HepG2 (cell line): ENCODE data around the gene GLOD4. TPM values are rescaled to one million over a fixed set of nuclear protein-coding genes. Genes with fewer than 3 reads are reported as not detected.
A peak's percentile ranks its signal among the peaks of the same experiment; 100 is the strongest.

Experiments used
- ATAD3A ChIP-seq: sonication (generic); formaldehyde crosslinking; IDR thresholded peaks from 2 replicates; pipeline ENCODE4 v1.4.0; 2020; ENCODE audit warnings: missing genetic modification reagents
- FOXA1 ChIP-seq, 2 experiments: fragments of 450-650 bp in 1 of 2; sonication (generic) in 1 of 2; formaldehyde crosslinking in 1 of 2; IDR thresholded peaks; 2 replicates each; pipeline versions ENCODE4 v1.4.0 to v1.6.1; 2016 to 2020; ENCODE audit warnings: missing genetic modification reagents in 1 of 2
- KDM5A ChIP-seq: fragments of 200-600 bp; sonication (generic); IDR thresholded peaks from 2 replicates; pipeline ENCODE4 v1.7.0; 2018; ENCODE audit warnings: antibody characterized with exemption, mild to moderate bottlenecking, low read length, borderline replicate concordance
- MAZ ChIP-seq, 2 experiments: sonication (generic) in 1 of 2; formaldehyde crosslinking in 1 of 2; IDR thresholded peaks; 2 replicates each; pipeline versions ENCODE4 v1.5.0 to v1.6.1; 2012 to 2020; ENCODE audit warnings: low read depth in 2 of 2, mild to moderate bottlenecking in 2 of 2, borderline replicate concordance in 1 of 2, improper control_type of control experiment in 1 of 2, low read length in 1 of 2, missing genetic modification reagents in 1 of 2, moderate library complexity in 1 of 2
- TOPORS ChIP-seq: sonication (generic); formaldehyde crosslinking; IDR thresholded peaks from 2 replicates; pipeline ENCODE4 v1.8.0; 2023; ENCODE audit warnings: mild to moderate bottlenecking, missing genetic modification reagents
- ZBTB21 ChIP-seq: sonication (generic); formaldehyde crosslinking; IDR thresholded peaks from 2 replicates; pipeline ENCODE4 v1.4.0; 2020; ENCODE audit warnings: missing genetic modification reagents
- ZMAT3 ChIP-seq: sonication (generic); formaldehyde crosslinking; conservative IDR thresholded peaks from 2 replicates; pipeline ENCODE4 v1.7.0; 2021; ENCODE audit warnings: missing genetic modification reagents
- ZNF180 ChIP-seq: sonication (generic); formaldehyde crosslinking; IDR thresholded peaks from 2 replicates; pipeline ENCODE4 v1.4.0; 2020; ENCODE audit warnings: low read depth, missing genetic modification reagents, borderline replicate concordance
- ZNF567 ChIP-seq: sonication (generic); formaldehyde crosslinking; IDR thresholded peaks from 2 replicates; pipeline ENCODE4 v1.8.1; 2023; ENCODE audit warnings: mild to moderate bottlenecking, missing genetic modification reagents, borderline replicate concordance
- ZNF720 ChIP-seq: sonication (generic); formaldehyde crosslinking; IDR thresholded peaks from 2 replicates; pipeline ENCODE4 v1.4.0; 2020; ENCODE audit warnings: missing genetic modification reagents
- ZNF749 ChIP-seq: sonication (generic); formaldehyde crosslinking; IDR thresholded peaks from 2 replicates; pipeline ENCODE4 v1.8.0; 2022; ENCODE audit warnings: mild to moderate bottlenecking, missing genetic modification reagents, moderate library complexity, borderline replicate concordance
- ZNF761 ChIP-seq: sonication (generic); formaldehyde crosslinking; conservative IDR thresholded peaks from 2 replicates; pipeline ENCODE4 v1.4.0; 2020; ENCODE audit warnings: mild to moderate bottlenecking, missing genetic modification reagents
- polyA plus RNA-seq, 8 experiments: library from polyadenylated mRNA; depleted of rRNA in 3 of 8; stranded (reverse) in 7 of 8; unstranded in 1 of 8; fragments of >200 nt; fragmentation: Illumina TruSeq in 4 of 8; extraction: Trizol in 4 of 8; gene quantifications; 2 replicates each; pipeline versions ENCODE4 v1.2.1 to v1.2.3, GENCODE V29; 2011 to 2016; ENCODE audit warnings: low read depth in 4 of 8, missing spikeins in 1 of 8, mixed read lengths in 1 of 8; ENCODE audit not compliant: insufficient read depth in 1 of 8
- total RNA-seq, 5 experiments: library from RNA; depleted of rRNA; stranded (reverse); fragments of >200 nt; fragmentation: Illumina TruSeq; extraction: Trizol; gene quantifications; 2 replicates each; pipeline ENCODE4 v1.2.3, GENCODE V29; 2016; ENCODE audit warnings: low read depth in 1 of 5
- TF ChIP-seq, protein P1 (sequence below): sonication (generic); formaldehyde crosslinking; IDR thresholded peaks from 2 replicates; pipeline ENCODE4 v1.4.0; 2020; ENCODE audit warnings: missing genetic modification reagents
- TF ChIP-seq, protein P2 (sequence below): sonication (generic); formaldehyde crosslinking; IDR thresholded peaks from 2 replicates; pipeline ENCODE4 v1.9.0; 2021; ENCODE audit warnings: mild to moderate bottlenecking, missing genetic modification reagents

Gene GLOD4
- total and polyA plus RNA-seq, 2 of the 13 experiments (the other 11 are each of a cell fraction or from before 2014, with no cell fraction given), result 53.7 to 87.8 TPM

DNA sequence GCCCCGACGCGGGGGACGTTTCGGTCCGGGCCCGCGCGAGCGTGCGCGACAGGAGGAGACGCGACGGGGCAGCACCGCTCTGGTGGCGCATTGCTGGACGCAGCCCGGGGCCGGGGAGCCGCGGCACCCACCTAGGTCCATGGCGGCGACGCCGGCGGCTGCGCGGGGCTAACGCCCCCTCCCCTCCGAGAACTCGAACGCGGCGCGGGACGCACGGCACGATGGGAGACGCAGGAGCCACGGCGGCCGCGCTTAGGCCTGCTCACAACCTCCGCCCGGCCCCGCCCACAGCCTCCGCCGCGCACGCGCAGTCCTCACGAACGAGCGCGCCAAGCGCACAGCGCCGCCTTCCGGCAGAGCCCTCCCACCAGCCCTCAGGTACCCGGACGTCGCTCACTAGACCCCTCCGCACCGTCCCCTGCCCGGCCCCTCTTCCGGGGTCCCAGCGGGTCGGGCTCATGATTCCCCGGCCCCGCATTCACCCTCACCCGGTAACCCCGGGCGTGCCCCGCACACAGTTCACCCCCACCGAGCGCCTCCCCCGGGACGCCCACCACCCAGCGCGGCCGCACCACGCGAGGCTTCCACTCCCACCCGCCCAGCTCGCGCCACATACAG lies 30.0 kb downstream of the GLOD4 start, which contains the start of gene GEMIN4 (continued):
- TF ChIP-seq, protein P1, sequence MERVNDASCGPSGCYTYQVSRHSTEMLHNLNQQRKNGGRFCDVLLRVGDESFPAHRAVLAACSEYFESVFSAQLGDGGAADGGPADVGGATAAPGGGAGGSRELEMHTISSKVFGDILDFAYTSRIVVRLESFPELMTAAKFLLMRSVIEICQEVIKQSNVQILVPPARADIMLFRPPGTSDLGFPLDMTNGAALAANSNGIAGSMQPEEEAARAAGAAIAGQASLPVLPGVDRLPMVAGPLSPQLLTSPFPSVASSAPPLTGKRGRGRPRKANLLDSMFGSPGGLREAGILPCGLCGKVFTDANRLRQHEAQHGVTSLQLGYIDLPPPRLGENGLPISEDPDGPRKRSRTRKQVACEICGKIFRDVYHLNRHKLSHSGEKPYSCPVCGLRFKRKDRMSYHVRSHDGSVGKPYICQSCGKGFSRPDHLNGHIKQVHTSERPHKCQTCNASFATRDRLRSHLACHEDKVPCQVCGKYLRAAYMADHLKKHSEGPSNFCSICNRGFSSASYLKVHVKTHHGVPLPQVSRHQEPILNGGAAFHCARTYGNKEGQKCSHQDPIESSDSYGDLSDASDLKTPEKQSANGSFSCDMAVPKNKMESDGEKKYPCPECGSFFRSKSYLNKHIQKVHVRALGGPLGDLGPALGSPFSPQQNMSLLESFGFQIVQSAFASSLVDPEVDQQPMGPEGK (CRISPR knock-in tag), result no peak
- TF ChIP-seq ZBTB21 (CRISPR knock-in tag) (0 out of 2 replicates have a peak, but pooled peaks have one; percentile 22), ZNF761 (CRISPR knock-in tag) (peak; percentile 77), ZNF180 (CRISPR knock-in tag) (no peak), ZNF720 (CRISPR knock-in tag) (no peak), KDM5A (0 out of 2 replicates have a peak, but pooled peaks have one; percentile 15), MAZ (IDR thresholded peaks at IDR 0.05; ENCODE audit: borderline replicate concordance, low read depth, low read length) (peak; percentile 28), MAZ (CRISPR knock-in tag; IDR thresholded peaks at IDR 0.05; ENCODE audit: low read depth) (peak; percentile 70), TOPORS (CRISPR knock-in tag) (peak; percentile 92), ATAD3A (CRISPR knock-in tag) (no peak), ZMAT3 (CRISPR knock-in tag) (0 out of 2 replicates have a peak, but pooled peaks have one; percentile 30), ZNF567 (CRISPR knock-in tag) (no peak; the same call in 1 of the 2 replicates), ZNF749 (CRISPR knock-in tag) (no peak), FOXA1 (IDR thresholded peaks at IDR 0.05) (no peak), FOXA1 (CRISPR knock-in tag; IDR thresholded peaks at IDR 0.05) (no peak)
- TF ChIP-seq, protein P2, sequence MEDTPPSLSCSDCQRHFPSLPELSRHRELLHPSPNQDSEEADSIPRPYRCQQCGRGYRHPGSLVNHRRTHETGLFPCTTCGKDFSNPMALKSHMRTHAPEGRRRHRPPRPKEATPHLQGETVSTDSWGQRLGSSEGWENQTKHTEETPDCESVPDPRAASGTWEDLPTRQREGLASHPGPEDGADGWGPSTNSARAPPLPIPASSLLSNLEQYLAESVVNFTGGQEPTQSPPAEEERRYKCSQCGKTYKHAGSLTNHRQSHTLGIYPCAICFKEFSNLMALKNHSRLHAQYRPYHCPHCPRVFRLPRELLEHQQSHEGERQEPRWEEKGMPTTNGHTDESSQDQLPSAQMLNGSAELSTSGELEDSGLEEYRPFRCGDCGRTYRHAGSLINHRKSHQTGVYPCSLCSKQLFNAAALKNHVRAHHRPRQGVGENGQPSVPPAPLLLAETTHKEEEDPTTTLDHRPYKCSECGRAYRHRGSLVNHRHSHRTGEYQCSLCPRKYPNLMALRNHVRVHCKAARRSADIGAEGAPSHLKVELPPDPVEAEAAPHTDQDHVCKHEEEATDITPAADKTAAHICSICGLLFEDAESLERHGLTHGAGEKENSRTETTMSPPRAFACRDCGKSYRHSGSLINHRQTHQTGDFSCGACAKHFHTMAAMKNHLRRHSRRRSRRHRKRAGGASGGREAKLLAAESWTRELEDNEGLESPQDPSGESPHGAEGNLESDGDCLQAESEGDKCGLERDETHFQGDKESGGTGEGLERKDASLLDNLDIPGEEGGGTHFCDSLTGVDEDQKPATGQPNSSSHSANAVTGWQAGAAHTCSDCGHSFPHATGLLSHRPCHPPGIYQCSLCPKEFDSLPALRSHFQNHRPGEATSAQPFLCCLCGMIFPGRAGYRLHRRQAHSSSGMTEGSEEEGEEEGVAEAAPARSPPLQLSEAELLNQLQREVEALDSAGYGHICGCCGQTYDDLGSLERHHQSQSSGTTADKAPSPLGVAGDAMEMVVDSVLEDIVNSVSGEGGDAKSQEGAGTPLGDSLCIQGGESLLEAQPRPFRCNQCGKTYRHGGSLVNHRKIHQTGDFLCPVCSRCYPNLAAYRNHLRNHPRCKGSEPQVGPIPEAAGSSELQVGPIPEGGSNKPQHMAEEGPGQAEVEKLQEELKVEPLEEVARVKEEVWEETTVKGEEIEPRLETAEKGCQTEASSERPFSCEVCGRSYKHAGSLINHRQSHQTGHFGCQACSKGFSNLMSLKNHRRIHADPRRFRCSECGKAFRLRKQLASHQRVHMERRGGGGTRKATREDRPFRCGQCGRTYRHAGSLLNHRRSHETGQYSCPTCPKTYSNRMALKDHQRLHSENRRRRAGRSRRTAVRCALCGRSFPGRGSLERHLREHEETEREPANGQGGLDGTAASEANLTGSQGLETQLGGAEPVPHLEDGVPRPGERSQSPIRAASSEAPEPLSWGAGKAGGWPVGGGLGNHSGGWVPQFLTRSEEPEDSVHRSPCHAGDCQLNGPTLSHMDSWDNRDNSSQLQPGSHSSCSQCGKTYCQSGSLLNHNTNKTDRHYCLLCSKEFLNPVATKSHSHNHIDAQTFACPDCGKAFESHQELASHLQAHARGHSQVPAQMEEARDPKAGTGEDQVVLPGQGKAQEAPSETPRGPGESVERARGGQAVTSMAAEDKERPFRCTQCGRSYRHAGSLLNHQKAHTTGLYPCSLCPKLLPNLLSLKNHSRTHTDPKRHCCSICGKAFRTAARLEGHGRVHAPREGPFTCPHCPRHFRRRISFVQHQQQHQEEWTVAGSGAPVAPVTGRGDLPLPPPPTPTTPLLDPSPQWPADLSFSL (CRISPR knock-in tag), result no peak
